ENCODE results near the gene NUCB1. TPM values are rescaled to one million over a fixed set of nuclear protein-coding genes. Genes with fewer than 3 reads are reported as not detected.

NUCB1 gene
- total RNA-seq, 1 experiment from 2014 or later: 125 TPM

DNA sequence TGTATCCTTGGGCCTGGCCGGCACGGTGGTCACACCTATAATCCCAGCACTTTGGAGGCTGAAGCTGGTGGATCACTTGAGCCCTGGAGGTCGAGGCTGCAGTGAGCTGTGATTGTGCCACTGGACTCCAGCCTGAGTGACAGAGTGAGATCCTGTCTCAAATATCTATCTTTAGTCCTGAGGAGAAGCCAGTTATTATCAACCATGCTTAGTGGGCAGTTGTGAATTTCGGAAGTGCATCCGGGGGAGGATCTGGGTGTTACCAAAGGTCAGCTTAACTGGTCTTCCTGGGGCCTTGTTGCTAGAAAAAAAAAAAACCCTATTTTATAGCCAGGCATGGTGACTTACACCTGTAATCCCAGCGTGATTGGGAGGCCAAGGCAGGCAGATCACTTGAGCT lies 43.0 kb downstream of the NUCB1 start:
- no peak overlapping the region for H3T11ph ChIP-seq (ENCODE audit: low read length)
- H3K4me1 ChIP-seq (ENCODE audit: insufficient read depth, low read length): no peaks in the 10 kb centered on the region
- no peak overlapping the region for H2AFZ ChIP-seq (ENCODE audit: low read length)
- no peaks in the 10 kb centered on the region for H4K20me1 ChIP-seq (ENCODE audit: control insufficient read depth, insufficient read depth, insufficient read length)
- no peak overlapping the region for H2BK5ac ChIP-seq (ENCODE audit: insufficient read length, low read length)
- no peak overlapping the region for H2BK15ac ChIP-seq (ENCODE audit: low read depth, low read length)
- no peak overlapping the region for H2BK12ac ChIP-seq (ENCODE audit: insufficient read length, low read depth, low read length)
- no CpG with 5 or more reads among the region's 6 CpGs for WGBS (ENCODE audit: extremely low coverage, insufficient read length, low lambda C conversion rate)
- H3K9me3 ChIP-seq (ENCODE audit: control insufficient read depth, low read depth, low read length): no peaks in the 10 kb centered on the region
- no peaks in the 10 kb centered on the region for H3K4me1 Mint-ChIP-seq
- H3K14ac ChIP-seq (ENCODE audit: insufficient read depth, low read length): no peak overlapping the region
- no peak overlapping the region for H2BK120ac ChIP-seq (ENCODE audit: low read depth, low read length, poor library complexity, severe bottlenecking)
- no peak overlapping the region for H3K9ac ChIP-seq (ENCODE audit: extremely low read depth, insufficient read length, low read length)
- H3K9me3 Mint-ChIP-seq: peaks cover 0 to 2% of the 10 kb centered on the region in 2 experiments; a peak in 3 of 5 replicates
- DNase-seq: no peak
- H3K79me1 ChIP-seq (ENCODE audit: insufficient read depth, low read depth, low read length, poor library complexity, severe bottlenecking): no peaks in the 10 kb centered on the region
- no peak overlapping the region; a peak in 1 of 5 replicates for H3K4me3 Mint-ChIP-seq
- H3K27me3 ChIP-seq (ENCODE audit: insufficient read depth, low read length): no peaks in the 10 kb centered on the region; the same call in 1 of the 2 replicates
- no peak overlapping the region for H2AK5ac ChIP-seq (ENCODE audit: insufficient read length, low read length)
- no peak overlapping the region for H3K27ac ChIP-seq (ENCODE audit: insufficient read length, low read depth, low read length)
- H3K23ac ChIP-seq (ENCODE audit: insufficient read length, low read depth, low read length): no peak overlapping the region
- no peak overlapping the region for H4K91ac ChIP-seq (ENCODE audit: insufficient read length, low read depth, low read length)
- no peak overlapping the region for H4K5ac ChIP-seq (ENCODE audit: insufficient read length, low read depth, low read length)
- no peak overlapping the region for H2BK20ac ChIP-seq (ENCODE audit: low read depth, low read length, poor library complexity, severe bottlenecking)
- H3K27me3 Mint-ChIP-seq (ENCODE audit: low read depth): peaks cover 5% of the 10 kb centered on the region; the same call in 1 of the 2 replicates
- H3K4me2 ChIP-seq (ENCODE audit: insufficient read depth, insufficient read length, low read length): no peak overlapping the region
- H3K18ac ChIP-seq (ENCODE audit: insufficient read length, low read depth, low read length): no peak overlapping the region
- no peaks in the 10 kb centered on the region for H3K79me2 ChIP-seq (ENCODE audit: insufficient read depth, low read length)
- H4K8ac ChIP-seq (replicated peaks; ENCODE audit: insufficient read length, low read depth, low read length): no peak overlapping the region
- peaks cover 10 to 18% (median 11%) of the 10 kb centered on the region in 3 experiments for H3K36me3 Mint-ChIP-seq (ENCODE audit: insufficient read depth in 1 of 3, low read depth in 3 of 3)
- no peaks in the 10 kb centered on the region for H3K23me2 ChIP-seq (ENCODE audit: insufficient read length, low read depth, low read length, poor library complexity, severe bottlenecking)
- no peak overlapping the region for H3K4ac ChIP-seq (ENCODE audit: low read depth, low read length)
- no peak overlapping the region; a peak in 1 of 7 replicates for H3K27ac Mint-ChIP-seq
- no peak for TF ChIP-seq CTCF (conservative IDR thresholded peaks at IDR 0.05)
- H3K56ac ChIP-seq (ENCODE audit: insufficient read length, low read depth, low read length): no peak overlapping the region

Measured in H9 (cell line).